HL-60/S4 (cell line): ENCODE results near the gene NSD1.
"Not testable (repeated sequence)": the region's sequence is repeated elsewhere in the genome, so short reads cannot be mapped to it uniquely, and the experiment has no call there.

Experiments used
- in situ Hi-C: fragments of 300-500 bp; cut with MboI; formaldehyde crosslinking; loops from 2 replicates; pipeline ENCODE4 v1.14.3; 2022; ENCODE audit warnings: low sequenced_read_pairs

Gene NSD1

GRCh38 chr5:177123789-177124485, 9.6 kb upstream of the NSD1 start:
- in situ Hi-C loops = loop anchor here (25.0 kb wide), 1 partner anchor 938 kb away; no protein-coding TSS in a partner anchor

DNA sequence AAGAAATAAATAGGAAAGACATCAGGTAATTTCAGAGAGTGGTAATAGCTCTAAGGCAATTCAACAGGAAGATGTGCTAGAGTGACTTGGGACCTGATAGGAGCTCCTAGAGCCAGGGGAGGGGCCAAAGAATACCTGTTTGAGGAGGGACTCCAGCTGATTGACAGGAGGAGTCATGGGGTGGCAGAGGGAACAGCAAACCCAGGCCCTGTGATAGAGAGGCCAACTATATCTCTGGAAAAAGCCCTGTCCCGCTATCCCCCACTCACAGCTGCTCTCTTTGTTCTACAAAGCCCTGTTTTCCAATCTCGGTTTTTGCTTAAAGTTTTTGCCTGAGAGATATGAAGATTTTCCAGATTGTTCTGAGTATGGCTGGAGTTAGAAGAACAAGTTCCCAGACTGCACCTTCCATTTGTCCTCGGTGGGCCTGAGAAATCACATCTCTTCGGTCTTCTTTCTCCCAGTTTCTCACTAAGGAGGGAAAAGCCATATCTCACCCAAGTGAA, 9.0 kb upstream of the NSD1 start:
- in situ Hi-C loops = loop anchor here (25.0 kb wide), 1 partner anchor 938 kb away; no protein-coding TSS in a partner anchor

DNA sequence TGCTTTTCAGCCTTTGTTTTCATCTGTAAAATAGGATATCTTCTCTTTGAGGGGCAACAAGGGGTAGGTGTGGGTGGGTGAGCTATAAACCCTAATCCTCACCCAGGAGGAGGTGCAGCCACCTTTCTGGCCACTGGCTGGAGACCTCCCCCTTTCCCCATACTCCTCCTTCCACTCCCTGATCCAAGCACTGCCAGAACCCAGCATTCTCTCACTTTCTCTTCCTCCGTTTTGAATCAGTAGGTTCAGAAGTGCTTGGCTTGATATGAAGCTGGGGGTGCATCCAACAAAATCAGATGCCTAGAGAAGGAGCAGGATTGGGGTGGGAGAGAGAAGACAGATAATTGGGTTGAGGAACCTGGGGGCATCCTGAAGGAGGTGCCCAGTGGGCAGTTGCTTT, 6.8 kb upstream of the NSD1 start:
- in situ Hi-C loops = no loop called here

- in situ Hi-C loops = no loop called here
Measured at GRCh38 chr5:177128551-177128981, 5.0 kb upstream of the NSD1 start.

GRCh38 chr5:177130211-177131018, 3.2 kb upstream of the NSD1 start:
- in situ Hi-C loops = no loop called here

DNA sequence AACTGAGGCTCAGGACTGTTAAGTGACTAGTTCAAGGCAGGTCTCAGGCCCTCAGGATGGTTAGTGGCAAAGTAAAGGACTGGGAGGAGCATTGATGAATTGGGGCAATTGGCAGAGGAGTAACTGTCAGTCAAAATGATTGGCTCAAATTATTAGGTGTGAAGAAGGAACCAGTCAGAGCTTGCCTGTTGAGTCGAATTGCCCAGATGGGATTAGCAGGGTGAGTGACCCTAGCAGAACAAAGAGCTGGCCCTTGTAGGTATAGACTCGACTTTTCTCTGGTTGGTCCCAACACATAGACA, 2.6 kb upstream of the NSD1 start:
- in situ Hi-C loops = no loop called here

DNA sequence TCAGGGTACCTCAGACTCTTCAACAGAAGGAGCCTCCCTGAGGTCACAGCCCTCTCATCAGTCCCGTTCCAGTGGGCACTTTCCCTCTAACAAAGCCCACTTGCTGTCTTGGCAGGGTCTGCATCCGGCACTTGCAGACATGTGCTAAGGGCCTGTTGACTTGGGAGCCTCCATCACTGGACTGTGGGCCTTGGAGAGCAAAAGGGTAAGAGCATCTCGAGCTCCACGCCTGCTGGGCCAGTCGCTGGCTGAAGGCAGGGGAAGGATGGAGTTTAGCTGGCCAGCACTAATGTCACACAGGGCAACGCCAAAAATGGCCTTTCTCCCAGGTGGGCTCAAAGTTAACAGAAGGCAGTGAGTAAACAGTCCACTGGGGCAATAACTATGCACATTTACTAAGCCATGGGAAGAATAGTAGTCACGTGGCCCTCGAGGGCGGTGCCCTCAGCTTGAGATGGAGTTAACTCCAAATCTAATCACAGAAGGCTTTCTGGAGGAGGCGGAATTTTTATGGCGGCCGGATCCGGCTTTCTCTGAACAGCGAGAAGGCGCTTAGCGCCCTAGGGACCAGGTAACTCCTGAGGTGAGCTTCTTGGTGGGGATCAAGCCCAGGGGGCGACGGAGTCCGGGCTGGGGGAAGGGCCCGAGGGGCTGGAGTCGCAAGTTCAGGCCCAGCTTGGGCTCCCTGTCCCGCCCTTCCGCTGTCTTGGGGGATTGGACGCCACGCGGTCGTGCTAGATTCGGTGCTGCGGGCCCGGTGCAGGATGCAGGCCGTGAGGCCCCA, 2.0 kb upstream of the NSD1 start:
- in situ Hi-C loops = no loop called here

DNA sequence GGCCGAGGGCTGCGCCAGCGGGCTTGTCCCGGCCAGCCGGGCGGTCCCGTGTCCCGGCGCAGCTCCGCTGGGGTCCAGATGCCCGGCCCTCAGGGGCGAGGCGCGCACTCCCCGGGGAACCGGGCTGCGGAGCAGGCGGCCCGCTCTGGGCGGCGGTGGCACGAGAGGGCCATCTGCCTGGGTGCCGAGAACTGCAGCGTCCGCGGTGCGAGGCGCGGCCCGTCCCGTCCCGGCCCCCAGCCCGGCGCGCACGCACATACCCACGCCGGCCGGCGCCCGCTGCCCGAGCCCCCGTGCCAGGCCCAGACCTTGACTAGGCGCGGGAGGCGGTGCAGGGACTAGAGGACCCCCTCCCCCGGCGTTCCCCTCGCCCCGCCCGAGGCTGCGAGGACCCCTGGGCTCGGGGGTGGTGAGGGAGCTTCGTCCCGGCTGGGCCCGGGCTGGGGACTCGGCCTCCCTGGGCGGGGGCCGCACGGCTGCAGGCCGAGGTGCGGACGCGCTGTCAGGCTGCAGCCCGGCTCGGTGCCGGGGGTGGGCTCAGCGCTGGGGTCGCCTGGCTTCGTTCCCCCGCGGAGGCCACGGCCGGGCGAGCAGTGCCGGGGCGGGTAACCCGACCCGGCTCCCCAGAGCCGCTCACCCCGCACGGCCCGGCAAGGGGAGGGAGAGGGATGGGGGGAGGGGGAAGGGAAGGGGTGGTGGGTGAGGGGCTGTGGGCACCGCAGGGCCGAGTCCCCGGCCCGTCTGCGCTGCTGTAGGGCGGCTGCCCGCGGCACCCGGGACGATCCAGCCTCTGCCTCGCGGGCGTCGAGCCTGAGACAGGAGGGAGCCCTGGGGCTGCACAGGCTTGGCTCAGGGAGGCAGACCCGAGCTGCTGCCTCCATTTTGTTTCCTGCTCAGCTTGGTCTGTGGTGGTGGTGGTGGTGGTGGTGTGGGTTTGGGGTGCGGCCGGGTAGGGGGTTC, 1.2 kb upstream of the NSD1 start:
- in situ Hi-C loops = no loop called here

GRCh38 chr5:177133853-177134696, 502 bp downstream of the NSD1 start:
- in situ Hi-C loops = no loop called here

- in situ Hi-C loops = no loop called here
Measured at GRCh38 chr5:177134697-177135225, 1.2 kb downstream of the NSD1 start.

DNA sequence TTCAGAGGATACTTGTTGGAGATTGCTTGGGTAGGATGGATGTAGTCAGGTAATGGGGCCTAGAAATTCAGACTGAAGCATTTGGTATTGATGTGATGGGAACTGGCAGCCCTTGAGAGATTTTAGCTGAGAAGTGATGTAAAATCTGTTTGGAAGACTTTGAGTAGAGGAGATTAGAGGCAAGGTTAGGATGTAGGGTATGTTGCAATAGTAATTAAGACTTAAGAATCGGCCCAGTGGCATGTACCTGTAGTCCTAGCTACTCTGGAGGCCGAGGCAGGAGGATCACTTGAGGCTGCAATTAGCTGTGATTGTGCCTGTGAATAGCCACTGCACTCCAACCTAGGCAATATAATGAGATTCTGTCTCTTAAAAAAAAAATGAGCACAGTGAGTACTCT, 6.7 kb downstream of the NSD1 start:
- in situ Hi-C loops = no loop called here

- in situ Hi-C loops = no loop called here
Measured at GRCh38 chr5:177141496-177141895, 7.9 kb downstream of the NSD1 start.

DNA sequence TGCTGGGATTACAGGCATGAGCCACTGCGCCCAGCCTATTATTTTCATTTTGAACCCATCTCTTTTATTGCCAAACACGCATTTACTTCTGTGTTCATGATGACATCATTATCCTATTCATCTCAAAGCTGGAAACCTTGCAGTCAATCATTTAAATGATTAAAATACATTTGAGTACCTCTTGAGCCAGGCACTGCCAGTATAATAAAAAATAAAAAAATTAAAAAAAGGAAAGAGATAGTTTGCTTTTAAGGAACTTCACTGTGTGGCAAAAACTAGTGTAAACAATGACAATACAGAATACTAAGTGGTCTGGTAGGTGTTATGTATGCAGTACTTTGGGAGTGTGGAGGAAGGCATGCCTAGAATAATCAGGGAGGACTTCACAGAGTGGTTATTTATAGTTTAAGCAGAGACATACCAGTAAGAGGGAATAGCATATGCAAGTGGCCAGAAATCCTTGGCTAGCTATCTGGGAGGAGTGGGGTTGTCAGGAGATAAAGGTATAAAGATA, 8.6 kb downstream of the NSD1 start:
- in situ Hi-C loops = no loop called here

DNA sequence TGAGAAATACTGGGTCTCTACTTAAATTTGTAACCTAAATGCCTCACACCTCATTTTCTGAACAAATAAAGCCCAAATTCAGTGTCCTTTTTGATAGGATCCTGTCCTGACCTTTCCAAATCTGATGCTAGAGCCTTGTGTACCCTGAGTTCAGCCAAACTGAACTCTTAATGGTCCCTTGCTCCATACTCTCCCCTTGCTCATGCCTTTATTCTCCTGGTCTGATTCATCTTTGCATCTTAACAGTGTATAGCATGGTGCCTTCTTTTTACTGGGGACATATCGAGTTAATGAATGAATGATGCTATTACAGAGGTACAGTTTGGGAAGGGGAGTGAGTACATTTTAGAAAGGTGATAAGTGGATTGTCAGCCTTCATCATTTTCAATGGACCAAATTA, 9.2 kb downstream of the NSD1 start:
- in situ Hi-C loops = no loop called here

DNA sequence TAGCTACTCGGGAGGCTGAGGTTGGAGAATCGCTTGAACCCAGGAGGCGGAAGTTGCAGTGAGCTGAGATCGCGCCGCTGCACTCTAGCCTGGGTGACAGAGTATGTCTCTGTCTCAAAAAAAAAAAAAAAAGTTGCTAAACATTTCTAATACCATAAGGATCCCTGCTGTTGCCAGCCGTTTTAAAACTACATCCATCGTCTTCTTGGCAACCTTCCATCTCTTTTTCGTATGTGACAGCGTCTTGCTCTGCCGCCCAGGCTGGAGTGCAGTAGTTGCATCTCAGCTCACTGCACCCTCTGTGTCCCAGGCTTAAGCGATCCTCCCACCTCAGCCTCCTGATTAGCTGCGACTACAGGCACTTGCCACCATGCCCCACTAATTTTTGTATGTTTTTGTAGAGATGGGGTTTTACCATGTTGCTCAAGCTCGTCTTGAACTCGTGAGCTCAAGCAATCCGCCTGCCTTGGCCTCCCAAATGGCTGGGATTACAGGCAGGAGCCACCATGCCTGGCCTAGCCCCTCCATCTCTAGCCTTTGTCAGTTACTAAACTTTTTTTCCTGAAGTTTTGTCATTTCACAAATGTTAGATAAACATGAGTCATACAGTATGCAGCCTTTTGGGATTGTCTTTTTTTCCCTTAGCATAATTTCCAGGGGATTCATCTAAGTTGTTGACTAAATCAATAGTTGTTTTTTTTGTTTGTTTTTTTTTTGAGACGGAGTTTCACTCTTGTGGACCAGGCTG, 13.5 kb downstream of the NSD1 start:
- in situ Hi-C loops = no loop called here

DNA sequence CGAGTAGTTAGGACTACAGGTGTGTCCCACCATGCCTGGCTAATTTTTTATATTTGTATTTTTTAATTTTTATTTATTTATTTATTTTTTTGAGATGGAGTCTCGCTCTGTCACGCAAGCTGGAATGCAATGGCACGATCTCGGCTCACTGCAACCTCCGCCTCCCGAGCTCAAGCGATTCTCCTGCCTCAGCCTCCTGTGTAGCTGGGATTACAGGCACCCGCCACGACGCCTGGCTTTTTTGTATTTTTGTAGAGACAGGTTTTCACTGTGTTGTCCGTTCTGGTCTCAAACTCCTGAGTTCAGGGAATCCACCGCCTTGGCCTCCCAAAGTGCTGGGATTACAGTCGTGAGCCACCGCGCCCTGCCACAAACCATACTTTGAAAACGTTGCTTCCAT, 16.5 kb downstream of the NSD1 start:
- in situ Hi-C loops = not testable (repeated sequence)

DNA sequence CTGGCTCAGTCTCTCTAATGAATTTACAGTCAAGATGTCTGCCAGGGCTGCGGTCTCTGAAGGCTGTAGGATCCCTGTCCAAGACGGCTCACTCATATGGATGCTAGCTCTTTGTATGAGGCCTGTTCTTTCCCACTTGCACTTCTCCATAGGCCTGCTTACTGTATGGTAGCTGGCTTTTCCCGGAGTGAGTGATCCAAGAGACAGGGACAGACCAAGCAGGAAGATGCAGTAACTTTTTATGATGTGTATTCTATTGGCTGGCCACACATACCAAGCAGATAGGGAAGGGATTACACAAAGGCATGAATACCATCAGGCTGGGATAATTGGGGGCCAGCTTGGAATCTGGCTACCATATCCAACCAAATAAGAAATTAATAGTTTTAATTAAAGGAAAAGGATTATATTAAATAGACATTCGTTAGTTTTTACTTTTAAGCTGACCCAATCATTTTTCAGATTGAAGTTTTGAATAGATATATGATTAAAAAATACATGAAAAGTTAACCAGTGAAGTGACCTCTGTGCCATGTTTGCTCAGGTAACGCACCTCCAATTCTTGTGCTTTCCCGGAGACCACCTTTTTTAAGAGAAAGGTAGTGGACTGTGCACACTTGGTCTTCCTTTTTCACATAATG, 20.6 kb downstream of the NSD1 start:
- in situ Hi-C loops = no loop called here

DNA sequence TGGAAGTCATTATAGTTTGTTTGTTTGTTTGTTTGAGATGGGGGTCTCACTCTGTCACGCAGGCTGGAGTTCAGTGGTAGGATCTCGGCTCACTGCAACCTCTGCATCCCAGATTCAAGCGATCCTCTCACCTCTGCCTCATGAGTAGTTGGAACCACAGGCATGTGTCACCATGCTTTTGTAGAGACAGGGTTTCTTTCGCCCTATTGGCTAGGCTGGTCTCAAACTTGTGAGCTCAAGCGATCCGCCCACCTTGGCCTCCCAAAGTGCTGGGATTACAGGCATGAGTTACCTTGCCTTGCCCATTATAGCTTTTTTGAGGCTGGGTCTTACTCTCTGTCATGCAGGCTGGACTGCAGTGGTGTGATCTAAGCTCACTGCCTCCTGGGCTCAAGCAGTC, 28.8 kb downstream of the NSD1 start:
- in situ Hi-C loops = no loop called here
